ENCODE results near the gene ADAMTS9.

- TF ChIP-seq CTCF (IDR thresholded peaks at IDR 0.05 in 4 of 5, conservative IDR thresholded peaks at IDR 0.05 in 1 of 5) (no peak), POLR2A (IDR thresholded peaks at IDR 0.05) (no peak)
Measured at GRCh38 chr3:64708456-64708855, 20.7 kb upstream of the ADAMTS9 start.
